ENCODE measurements around the gene REG3A.

REG3A gene

GRCh38 chr2:79155826-79156476, 3.6 kb downstream of the REG3A start:
- TF ChIP-seq, protein P1, sequence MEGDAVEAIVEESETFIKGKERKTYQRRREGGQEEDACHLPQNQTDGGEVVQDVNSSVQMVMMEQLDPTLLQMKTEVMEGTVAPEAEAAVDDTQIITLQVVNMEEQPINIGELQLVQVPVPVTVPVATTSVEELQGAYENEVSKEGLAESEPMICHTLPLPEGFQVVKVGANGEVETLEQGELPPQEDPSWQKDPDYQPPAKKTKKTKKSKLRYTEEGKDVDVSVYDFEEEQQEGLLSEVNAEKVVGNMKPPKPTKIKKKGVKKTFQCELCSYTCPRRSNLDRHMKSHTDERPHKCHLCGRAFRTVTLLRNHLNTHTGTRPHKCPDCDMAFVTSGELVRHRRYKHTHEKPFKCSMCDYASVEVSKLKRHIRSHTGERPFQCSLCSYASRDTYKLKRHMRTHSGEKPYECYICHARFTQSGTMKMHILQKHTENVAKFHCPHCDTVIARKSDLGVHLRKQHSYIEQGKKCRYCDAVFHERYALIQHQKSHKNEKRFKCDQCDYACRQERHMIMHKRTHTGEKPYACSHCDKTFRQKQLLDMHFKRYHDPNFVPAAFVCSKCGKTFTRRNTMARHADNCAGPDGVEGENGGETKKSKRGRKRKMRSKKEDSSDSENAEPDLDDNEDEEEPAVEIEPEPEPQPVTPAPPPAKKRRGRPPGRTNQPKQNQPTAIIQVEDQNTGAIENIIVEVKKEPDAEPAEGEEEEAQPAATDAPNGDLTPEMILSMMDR (IDR thresholded peaks at IDR 0.05; ENCODE audit: extremely low read depth, insufficient read depth, missing control alignments): no peak
- no peak for DNase-seq (ENCODE audit: low spot score)
- in situ Hi-C loops (cut with MboI; ENCODE audit: low pct_unique_long_range_greater_than_20kb, low sequenced_read_pairs, unreplicated experiment): no loop called here

- DNase-seq (ENCODE audit: low spot score): no peak
- TF ChIP-seq, protein P1 (IDR thresholded peaks at IDR 0.05; ENCODE audit: extremely low read depth, insufficient read depth, missing control alignments): no peak
- in situ Hi-C loops (cut with MboI; ENCODE audit: low pct_unique_long_range_greater_than_20kb, low sequenced_read_pairs, unreplicated experiment): no loop called here
Measured at GRCh38 chr2:79139423-79139822, 20.1 kb downstream of the REG3A start.

- in situ Hi-C loops (cut with MboI; ENCODE audit: low pct_unique_long_range_greater_than_20kb, low sequenced_read_pairs, unreplicated experiment): no loop called here
- DNase-seq (ENCODE audit: low spot score): no peak
- TF ChIP-seq, protein P1 (IDR thresholded peaks at IDR 0.05; ENCODE audit: extremely low read depth, insufficient read depth, missing control alignments): no peak
Measured at GRCh38 chr2:79138385-79138784, 21.2 kb downstream of the REG3A start.

DNA sequence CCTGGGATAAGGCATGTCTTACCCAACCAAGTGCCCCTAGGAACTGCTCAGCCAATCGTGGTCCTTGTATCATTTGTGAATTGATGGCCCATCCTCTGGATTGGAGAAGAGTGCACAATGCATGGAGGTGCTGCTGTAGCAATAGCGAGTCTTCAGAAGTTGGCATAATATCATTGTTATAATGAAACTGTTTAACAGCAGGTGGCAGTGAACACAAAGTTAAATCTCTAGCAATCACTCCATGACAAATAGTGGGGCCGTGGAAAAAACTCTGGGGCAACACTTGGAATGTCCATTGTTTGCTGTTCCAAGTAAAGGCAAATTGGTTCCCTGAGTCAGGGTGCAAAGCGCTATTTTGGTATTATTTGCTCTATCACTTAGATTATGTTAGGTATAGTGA, 27.9 kb downstream of the REG3A start:
- TF ChIP-seq, protein P1 (IDR thresholded peaks at IDR 0.05; ENCODE audit: extremely low read depth, insufficient read depth, missing control alignments): no peak
- in situ Hi-C loops (cut with MboI; ENCODE audit: low pct_unique_long_range_greater_than_20kb, low sequenced_read_pairs, unreplicated experiment): no loop called here
- DNase-seq (ENCODE audit: low spot score): no peak

DNA sequence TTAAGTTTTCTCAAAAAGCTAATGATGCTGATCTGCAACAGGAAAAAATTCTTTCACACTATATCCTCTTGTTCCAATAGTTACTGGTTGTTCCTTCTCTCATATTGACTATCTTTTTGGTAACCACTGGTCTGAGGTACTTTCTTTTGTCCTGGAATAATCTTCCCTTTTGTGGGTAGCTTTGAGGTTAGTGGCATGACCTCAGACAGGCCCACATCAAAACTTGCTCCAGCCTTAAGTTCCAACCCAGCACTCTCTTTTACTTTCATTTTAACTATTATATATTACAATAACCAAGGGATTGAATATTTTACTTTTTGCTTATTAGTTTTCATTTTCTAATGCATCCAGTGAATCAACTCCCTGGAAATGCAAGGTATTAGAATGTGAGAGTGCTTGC, 29.7 kb downstream of the REG3A start:
- no peak for DNase-seq (ENCODE audit: low spot score)
- TF ChIP-seq, protein P1 (IDR thresholded peaks at IDR 0.05; ENCODE audit: extremely low read depth, insufficient read depth, missing control alignments): no peak
- in situ Hi-C loops (cut with MboI; ENCODE audit: low pct_unique_long_range_greater_than_20kb, low sequenced_read_pairs, unreplicated experiment): no loop called here

GRCh38 chr2:79129260-79129659, 30.3 kb downstream of the REG3A start:
- TF ChIP-seq, protein P1 (IDR thresholded peaks at IDR 0.05; ENCODE audit: extremely low read depth, insufficient read depth, missing control alignments): no peak
- in situ Hi-C loops (cut with MboI; ENCODE audit: low pct_unique_long_range_greater_than_20kb, low sequenced_read_pairs, unreplicated experiment): no loop called here
- DNase-seq (ENCODE audit: low spot score): no peak

All from GM13977 (cell line).